Measurements from ENCODE around the gene TMEM19. TPM values are rescaled to one million over a fixed set of nuclear protein-coding genes. Genes with fewer than 3 reads are reported as not detected.
A peak's percentile ranks its signal among the peaks of the same experiment; 100 is the strongest.

The TMEM19 gene
- total RNA-seq, 1 donor from 2014 or later, result 46.7 TPM

- intact Hi-C loops (cut with micrococcal nuclease), result no loop called here
- no peak for DNase-seq
- no peak overlapping the region for H3K27ac Mint-ChIP-seq
- no peaks in the 10 kb centered on the region for H3K27me3 Mint-ChIP-seq
- H3K9me3 Mint-ChIP-seq, result no peaks in the 10 kb centered on the region
- ATAC-seq (ENCODE audit: low read depth), result no peak
- ChIA-PET POLR2A (no interaction called here), CTCF (no interaction called here)
- H3K36me3 Mint-ChIP-seq (ENCODE audit: low read depth), result peaks cover 32% of the 10 kb centered on the region
- TF ChIP-seq CTCF (IDR thresholded peaks at IDR 0.05), result no peak
- H3K4me1 Mint-ChIP-seq, result peaks cover 39% of the 10 kb centered on the region
- no peak overlapping the region for H3K4me3 Mint-ChIP-seq
Measured at GRCh38 chr12:71655495-71655894, 30.4 kb upstream of the TMEM19 start.

GRCh38 chr12:71655907-71656306 is 30.0 kb upstream of the TMEM19 start:
- no peak for TF ChIP-seq CTCF (IDR thresholded peaks at IDR 0.05)
- Mint-ChIP-seq H3K9me3 (no peaks in the 10 kb centered on the region), H3K4me3 (no peak overlapping the region), H3K4me1 (peaks cover 39% of the 10 kb centered on the region), H3K36me3 (ENCODE audit: low read depth) (peaks cover 32% of the 10 kb centered on the region), H3K27me3 (no peaks in the 10 kb centered on the region), H3K27ac (no peak overlapping the region)
- ChIA-PET POLR2A (no interaction called here), CTCF (no interaction called here)
- ATAC-seq (ENCODE audit: low read depth) (no peak), DNase-seq (no peak)
- intact Hi-C loops (cut with micrococcal nuclease), result no loop called here

- H3K36me3 Mint-ChIP-seq (ENCODE audit: low read depth), result peaks cover 34% of the 10 kb centered on the region
- DNase-seq (no peak), ATAC-seq (ENCODE audit: low read depth) (no peak)
- ChIA-PET POLR2A (interaction anchor here (1.3 kb wide), 1 partner anchor 39 kb away, joined by 4 read pairs; no protein-coding TSS in a partner anchor), CTCF (interaction anchor here (1.0 kb wide), 1 partner anchor 90 kb away, joined by 3 read pairs; no protein-coding TSS in a partner anchor)
- H3K4me3 Mint-ChIP-seq, result no peak overlapping the region
- intact Hi-C loops (cut with micrococcal nuclease), result no loop called here
- no peak overlapping the region for H3K27ac Mint-ChIP-seq
- H3K27me3 Mint-ChIP-seq, result no peaks in the 10 kb centered on the region
- peaks cover 43% of the 10 kb centered on the region for H3K4me1 Mint-ChIP-seq
- no peak for TF ChIP-seq CTCF (IDR thresholded peaks at IDR 0.05)
- no peaks in the 10 kb centered on the region for H3K9me3 Mint-ChIP-seq
Measured at GRCh38 chr12:71656740-71657139, 29.1 kb upstream of the TMEM19 start.

GRCh38 chr12:71661977-71662530 is 23.8 kb upstream of the TMEM19 start:
- Mint-ChIP-seq H3K9me3 (no peaks in the 10 kb centered on the region), H3K4me3 (peak overlapping the region; percentile 98), H3K27me3 (no peaks in the 10 kb centered on the region), H3K36me3 (ENCODE audit: low read depth) (peaks cover 60% of the 10 kb centered on the region), H3K4me1 (peaks cover 54% of the 10 kb centered on the region), H3K27ac (peak overlapping the region; percentile 98)
- no peak for DNase-seq
- ATAC-seq (ENCODE audit: low read depth), result no peak
- no peak for TF ChIP-seq CTCF (IDR thresholded peaks at IDR 0.05)
- intact Hi-C loops (cut with micrococcal nuclease), result loop anchor here (2.0 to 5.0 kb wide), 2 partner anchors 25 to 35 kb away; no protein-coding TSS in a partner anchor
- CTCF ChIA-PET, result interaction anchor here (1.0 to 4.6 kb wide), 6 partner anchors 25 to 88 kb away, joined by 3 to 53 read pairs (median 14); partner anchors contain the start of gene TMEM19
- POLR2A ChIA-PET, result interaction anchor here (1.0 to 4.6 kb wide), 8 partner anchors 13 to 93 kb away, joined by 3 to 232 read pairs (median 47); partner anchors contain the start of genes RAB21 and TMEM19

GRCh38 chr12:71662849-71663560 is 22.9 kb upstream of the TMEM19 start:
- ATAC-seq (ENCODE audit: low read depth) (peak; percentile 30), DNase-seq (peak; percentile 65)
- ChIA-PET POLR2A (interaction anchor here (0.6 to 4.6 kb wide), 21 partner anchors 12 to 188 kb away, joined by 3 to 232 read pairs (median 5); partner anchors contain the start of genes RAB21 and TMEM19), CTCF (interaction anchor here (1.0 to 4.6 kb wide), 9 partner anchors 24 to 177 kb away, joined by 3 to 53 read pairs (median 4); partner anchors contain the start of genes TBC1D15 and TMEM19)
- Mint-ChIP-seq H3K27me3 (no peaks in the 10 kb centered on the region), H3K27ac (peak overlapping the region; percentile 98), H3K4me1 (peaks cover 55% of the 10 kb centered on the region), H3K4me3 (peak overlapping the region; percentile 98), H3K36me3 (ENCODE audit: low read depth) (peaks cover 53% of the 10 kb centered on the region), H3K9me3 (no peaks in the 10 kb centered on the region)
- intact Hi-C loops (cut with micrococcal nuclease), result loop anchor here (1.0 to 5.0 kb wide), 6 partner anchors 26 to 1924 kb away; partner anchors contain the start of gene RAB21
- no peak for TF ChIP-seq CTCF (IDR thresholded peaks at IDR 0.05)
